Transverse colon (tissue), 4 donors: Measurements from ENCODE around the gene TOM1L2. TPM values are rescaled to one million over a fixed set of nuclear protein-coding genes. Genes with fewer than 3 reads are reported as not detected.

Experiments used
- DNase-seq: peaks from one replicate; pipeline ENCODE4 v3.0.0-alpha.2; 2019
- H3K27ac ChIP-seq, 4 donors: fragments of 200-600 bp; sonication (generic); 2 replicates each; pipeline ENCODE4 v1.5.1; 2016 to 2018; ENCODE audit warnings: inconsistent platforms in 4 of 4
- H3K27me3 ChIP-seq: fragments of 200-600 bp; sonication (generic); 2 replicates; pipeline ENCODE4 v1.5.1; 2017; ENCODE audit warnings: inconsistent platforms
- H3K36me3 ChIP-seq, 4 donors: fragments of 200-600 bp; sonication (generic); 2 replicates each; pipeline ENCODE4 v1.5.1; 2017 to 2019; ENCODE audit warnings: inconsistent platforms in 4 of 4
- H3K4me1 ChIP-seq, 4 donors: fragments of 200-600 bp; sonication (generic); 2 replicates each; pipeline ENCODE4 v1.5.1; 2017 to 2020; ENCODE audit warnings: inconsistent platforms in 4 of 4
- H3K4me3 ChIP-seq, 4 donors: fragments of 200-600 bp; sonication (generic); 1 replicate in 1 of 4; 2 replicates in 3 of 4; pipeline versions ENCODE4 v1.5.1 to v1.6.1; 2017 to 2019; ENCODE audit warnings: inconsistent platforms in 4 of 4
- H3K9me3 ChIP-seq, 2 donors: fragments of 200-600 bp; sonication (generic); 2 replicates each; pipeline ENCODE4 v1.5.1; 2017 to 2019; ENCODE audit warnings: inconsistent platforms in 2 of 2
- EP300 ChIP-seq: sonication (generic); formaldehyde crosslinking; IDR thresholded peaks from one replicate; pipeline ENCODE4 v1.6.1; 2017; ENCODE audit warnings: antibody characterized with exemption, low read depth
- POLR2A ChIP-seq: fragments of 450-650 bp; IDR thresholded peaks from one replicate; pipeline ENCODE4 v1.6.1; 2016; ENCODE audit warnings: antibody characterized with exemption, mild to moderate bottlenecking, moderate library complexity
- POLR2AphosphoS5 ChIP-seq, 3 donors: sonication (generic); formaldehyde crosslinking; IDR thresholded peaks; one replicate each; pipeline ENCODE4 v1.6.1; 2016; ENCODE audit warnings: antibody characterized with exemption in 3 of 3
- WGBS, 2 donors: methylation state at CpG; one replicate each; pipeline ENCODE4 v1.1.5; 2018; ENCODE audit warnings: low coverage in 1 of 2; 5-methylcytosine and 5-hydroxymethylcytosine counted together
- in situ Hi-C, 4 donors: fragments of 200-750 bp; cut with MboI; loops; one replicate each; pipeline versions ENCODE4 v1.15.0 to v1.15.1; 2017; ENCODE audit warnings: low sequenced_read_pairs in 3 of 4, low pct_ligation_motif_present in 1 of 4, low pct_unique_long_range_greater_than_20kb in 1 of 4
- intact Hi-C: fragments of 100-400 bp; cut with DNase I; formaldehyde crosslinking; loops from one replicate; pipeline ENCODE4 v1.15.1; 2023; ENCODE audit warnings: low total_unique reads
- total RNA-seq, 4 donors: library from RNA; depleted of rRNA; stranded (reverse); fragments of >200 nt; gene quantifications; one replicate each; pipeline ENCODE4 v1.1.0, GENCODE V29; 2016
- TF ChIP-seq, protein P1 (sequence below), 5 experiments: fragments of 200-600 bp in 3 of 5; fragments of 450-650 bp in 2 of 5; sonication (generic) in 3 of 5; IDR thresholded peaks; 1 replicate in 2 of 5; 2 replicates in 3 of 5; pipeline ENCODE4 v1.5.1; 2016 to 2017; ENCODE audit warnings: antibody characterized with exemption in 5 of 5, inconsistent platforms in 3 of 5, mild to moderate bottlenecking in 2 of 5, moderate library complexity in 1 of 5

The TOM1L2 gene
- total RNA-seq, 4 donors from 2014 or later, result 65.9 to 178 (median 97.7) TPM

DNA sequence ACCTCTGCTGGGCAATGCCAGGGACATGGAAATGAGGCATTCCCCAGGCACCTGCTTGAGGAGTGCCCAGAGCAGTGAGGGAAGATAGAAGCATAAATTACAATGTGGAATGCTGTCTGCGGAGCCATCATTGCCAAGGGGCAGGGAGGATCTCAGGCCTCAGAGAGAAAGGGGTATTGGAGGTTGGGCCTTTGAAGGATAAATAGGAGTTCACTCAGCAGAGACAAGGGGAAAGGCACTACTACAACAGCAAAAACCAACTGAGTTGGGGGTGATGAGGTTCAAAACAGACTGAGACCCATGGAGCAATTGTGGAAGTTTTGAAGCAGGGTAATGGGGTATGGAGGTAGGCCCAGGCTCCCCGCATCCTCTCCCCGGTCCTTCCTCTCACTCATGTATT, 168.2 kb downstream of the TOM1L2 start:
- no peaks in the 10 kb centered on the region for H3K9me3 ChIP-seq
- TF ChIP-seq EP300 (no peak), POLR2AphosphoS5 (IDR thresholded peaks at IDR 0.05) (no peak)
- TF ChIP-seq, protein P1, sequence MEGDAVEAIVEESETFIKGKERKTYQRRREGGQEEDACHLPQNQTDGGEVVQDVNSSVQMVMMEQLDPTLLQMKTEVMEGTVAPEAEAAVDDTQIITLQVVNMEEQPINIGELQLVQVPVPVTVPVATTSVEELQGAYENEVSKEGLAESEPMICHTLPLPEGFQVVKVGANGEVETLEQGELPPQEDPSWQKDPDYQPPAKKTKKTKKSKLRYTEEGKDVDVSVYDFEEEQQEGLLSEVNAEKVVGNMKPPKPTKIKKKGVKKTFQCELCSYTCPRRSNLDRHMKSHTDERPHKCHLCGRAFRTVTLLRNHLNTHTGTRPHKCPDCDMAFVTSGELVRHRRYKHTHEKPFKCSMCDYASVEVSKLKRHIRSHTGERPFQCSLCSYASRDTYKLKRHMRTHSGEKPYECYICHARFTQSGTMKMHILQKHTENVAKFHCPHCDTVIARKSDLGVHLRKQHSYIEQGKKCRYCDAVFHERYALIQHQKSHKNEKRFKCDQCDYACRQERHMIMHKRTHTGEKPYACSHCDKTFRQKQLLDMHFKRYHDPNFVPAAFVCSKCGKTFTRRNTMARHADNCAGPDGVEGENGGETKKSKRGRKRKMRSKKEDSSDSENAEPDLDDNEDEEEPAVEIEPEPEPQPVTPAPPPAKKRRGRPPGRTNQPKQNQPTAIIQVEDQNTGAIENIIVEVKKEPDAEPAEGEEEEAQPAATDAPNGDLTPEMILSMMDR (IDR thresholded peaks at IDR 0.05), result no peak
- no peak overlapping the region for H3K4me3 ChIP-seq
- H3K27ac ChIP-seq, result no peak overlapping the region
- in situ Hi-C loops, result loop anchor here in 1 of 4 donors (10.0 kb wide), 1 partner anchor 61 kb away; no protein-coding TSS in a partner anchor
- peaks cover 0 to 3% (median 0%) of the 10 kb centered on the region in 4 donors for H3K4me1 ChIP-seq
- DNase-seq, result no peak
- 80 to 96% methylated on average over 1 to 3 of the region's 3 CpGs for WGBS, 2 donors
- H3K27me3 ChIP-seq, result no peaks in the 10 kb centered on the region
- intact Hi-C loops, result no loop called here
- H3K36me3 ChIP-seq, result no peaks in the 10 kb centered on the region

DNA sequence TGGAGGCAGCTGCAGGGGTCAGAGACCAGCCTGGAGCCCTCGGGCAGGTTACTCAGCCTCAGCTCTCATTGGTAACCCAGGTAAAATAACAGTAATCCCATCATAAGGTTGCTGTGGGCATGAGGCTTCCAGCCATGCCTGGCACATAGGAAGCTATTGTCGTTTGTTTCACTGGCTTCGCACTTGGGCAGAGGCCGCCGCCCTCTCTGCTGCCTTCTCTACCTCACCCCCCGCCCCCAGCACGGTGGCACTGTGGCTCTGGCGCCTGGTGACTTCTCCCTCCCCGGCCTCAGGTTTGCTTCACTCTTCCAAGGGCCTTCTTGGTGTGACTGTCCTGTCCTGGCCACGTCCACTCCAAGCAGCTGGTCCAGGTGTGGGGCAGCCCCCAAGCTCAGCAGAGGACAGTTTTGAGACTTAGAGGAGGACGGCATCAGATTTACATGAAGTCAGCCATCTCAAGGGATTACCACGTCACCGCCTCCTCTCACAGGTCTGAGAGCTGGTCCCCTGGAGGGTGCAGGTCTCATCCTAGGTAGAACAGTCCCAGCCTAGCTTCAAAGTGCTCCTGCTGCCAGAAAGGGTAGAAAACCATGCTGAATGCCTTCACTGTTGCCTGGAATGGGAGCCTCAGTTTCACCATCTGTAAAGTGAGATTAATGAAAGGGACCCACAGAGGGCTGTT, 170.3 kb downstream of the TOM1L2 start:
- Histone ChIP-seq H3K4me1 (no peaks in the 10 kb centered on the region), H3K4me3 (no peak overlapping the region), H3K36me3 (no peaks in the 10 kb centered on the region), H3K27me3 (no peaks in the 10 kb centered on the region), H3K9me3 (no peaks in the 10 kb centered on the region), H3K27ac (no peak overlapping the region)
- intact Hi-C loops, result no loop called here
- DNase-seq, result no peak
- TF ChIP-seq POLR2A, result no peak
- TF ChIP-seq, protein P1 (IDR thresholded peaks at IDR 0.05), result no peak
- no peak for TF ChIP-seq EP300
- TF ChIP-seq POLR2AphosphoS5 (IDR thresholded peaks at IDR 0.05), result no peak
- WGBS, 2 donors, result 93 to 94% methylated on average over 8 to 13 of the region's 13 CpGs
- in situ Hi-C loops, result loop anchor here in 1 of 4 donors (10.0 kb wide), 1 partner anchor 63 kb away; no protein-coding TSS in a partner anchor

DNA sequence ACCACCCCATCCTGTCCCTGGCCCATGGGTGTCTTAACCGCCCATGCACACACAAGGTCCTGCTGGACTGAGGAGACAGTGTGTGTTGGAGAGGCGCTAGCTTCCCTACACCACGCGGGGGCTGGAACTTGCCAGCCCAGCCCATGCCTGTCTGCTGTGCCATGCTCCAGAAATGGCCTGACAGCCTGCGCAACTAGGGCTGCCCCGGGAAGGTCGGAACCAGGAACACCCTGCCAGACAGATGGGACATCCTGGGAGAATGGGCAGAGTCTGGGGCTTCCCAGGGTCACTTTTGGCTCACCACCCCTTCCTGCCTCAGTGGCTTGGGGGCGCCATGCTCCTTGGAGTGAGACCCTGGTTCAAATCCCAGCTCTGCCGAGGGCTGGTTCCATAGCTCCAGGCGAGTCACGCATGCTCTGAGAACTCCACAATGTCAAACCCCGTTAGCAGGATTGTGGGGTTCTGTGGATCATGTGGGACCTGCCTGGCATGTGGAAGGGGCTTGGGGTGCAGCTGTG, 171.6 kb downstream of the TOM1L2 start:
- intact Hi-C loops (no loop called here), in situ Hi-C loops (loop anchor here in 1 of 4 donors (10.0 kb wide), 1 partner anchor 64 kb away; no protein-coding TSS in a partner anchor)
- WGBS, 2 donors, result 80 to 88% methylated on average over 2 to 11 of the region's 12 CpGs
- H3K4me3 ChIP-seq, result no peak overlapping the region
- no peaks in the 10 kb centered on the region for H3K4me1 ChIP-seq
- no peak for TF ChIP-seq POLR2A
- no peak for TF ChIP-seq EP300
- DNase-seq, result no peak
- no peaks in the 10 kb centered on the region for H3K36me3 ChIP-seq
- no peak overlapping the region for H3K27ac ChIP-seq
- H3K27me3 ChIP-seq, result no peaks in the 10 kb centered on the region
- H3K9me3 ChIP-seq, result no peaks in the 10 kb centered on the region

DNA sequence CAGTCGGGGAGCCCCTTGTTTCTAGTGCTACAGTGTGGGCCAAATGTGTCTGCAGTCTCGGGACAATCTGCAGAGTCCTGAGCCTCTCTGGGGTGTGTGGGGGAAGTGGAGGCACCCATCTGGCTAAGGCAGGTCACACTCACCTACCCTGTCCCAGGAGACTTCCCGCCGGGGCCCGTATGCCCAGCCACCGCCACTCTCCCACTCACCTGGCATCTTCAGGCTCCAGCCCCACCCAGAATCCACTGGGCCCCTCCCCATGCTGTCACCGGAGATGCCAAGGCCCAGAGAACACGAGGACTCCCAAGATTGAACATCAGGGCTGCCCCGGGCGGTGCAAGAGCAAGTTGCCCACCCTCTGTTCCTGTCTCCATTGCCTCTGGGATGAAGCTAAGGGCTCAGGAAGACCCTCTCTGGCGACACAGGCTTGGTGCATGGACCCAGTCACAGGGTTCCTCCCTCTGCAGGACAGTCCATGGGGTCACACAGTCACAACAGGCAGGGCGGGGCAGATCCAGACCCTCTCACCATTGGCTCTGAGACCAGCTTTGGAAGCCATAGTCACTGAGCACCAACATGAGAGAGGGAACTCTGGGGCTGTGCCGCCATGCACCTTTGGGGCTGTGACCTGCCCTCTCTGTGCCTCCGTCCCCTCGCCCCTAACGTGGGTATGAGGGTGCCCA, 173.5 kb downstream of the TOM1L2 start:
- WGBS, 2 donors, result 82% methylated on average over 9 of the region's 16 CpGs; no CpG with 5 or more reads in 1 of the 2 donors
- TF ChIP-seq POLR2A, result no peak
- TF ChIP-seq EP300, result no peak
- TF ChIP-seq, protein P1 (IDR thresholded peaks at IDR 0.05), result no peak
- TF ChIP-seq POLR2AphosphoS5 (IDR thresholded peaks at IDR 0.05), result no peak
- DNase-seq, result no peak
- Histone ChIP-seq H3K9me3 (no peaks in the 10 kb centered on the region), H3K27me3 (no peaks in the 10 kb centered on the region), H3K4me1 (no peaks in the 10 kb centered on the region), H3K27ac (no peak overlapping the region), H3K4me3 (no peak overlapping the region), H3K36me3 (no peaks in the 10 kb centered on the region)
- in situ Hi-C loops (loop anchor here in 2 of 4 donors (25.0 kb wide), 1 partner anchor 111 kb away; the partner anchor contains the start of gene RAI1 (in 2 of the 2)), intact Hi-C loops (no loop called here)
